ENCODE measurements around the gene ZNF469.
"Not testable (repeated sequence)": the region's sequence is repeated elsewhere in the genome, so short reads cannot be mapped to it uniquely, and the experiment has no call there.

Gene ZNF469

DNA sequence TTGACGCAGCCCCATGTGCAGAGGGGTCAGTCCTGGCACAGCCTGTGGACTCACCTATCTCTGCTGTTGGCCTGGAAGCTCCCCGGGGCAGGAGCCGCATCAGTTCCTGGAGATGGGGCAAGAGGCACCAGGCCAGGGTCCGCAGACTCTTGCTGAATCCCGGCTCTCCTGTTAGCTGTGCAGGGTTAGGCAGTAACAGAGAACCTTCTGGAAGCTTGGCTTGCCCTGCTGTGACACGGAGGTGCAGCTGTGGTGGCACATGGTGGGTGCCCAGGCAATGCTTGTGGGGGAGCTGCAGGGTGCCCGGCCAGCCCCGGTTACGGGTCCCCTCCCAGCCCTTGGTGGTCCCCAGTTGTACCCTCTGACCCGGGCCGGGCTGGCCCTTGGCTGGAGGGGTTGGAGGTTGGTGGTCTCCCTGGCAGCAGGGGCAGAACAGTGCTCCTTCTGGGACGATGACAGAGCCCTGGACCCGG is 26.0 kb upstream of the ZNF469 start:
- Mint-ChIP-seq H3K36me3 (ENCODE audit: low read depth) (no peaks in the 10 kb centered on the region), H3K4me3 (no peak overlapping the region), H3K27me3 (ENCODE audit: low read depth) (no peaks in the 10 kb centered on the region), H3K9me3 (peaks cover 4% of the 10 kb centered on the region), H3K27ac (no peak overlapping the region), H3K4me1 (no peaks in the 10 kb centered on the region)
- TF ChIP-seq, protein P1, sequence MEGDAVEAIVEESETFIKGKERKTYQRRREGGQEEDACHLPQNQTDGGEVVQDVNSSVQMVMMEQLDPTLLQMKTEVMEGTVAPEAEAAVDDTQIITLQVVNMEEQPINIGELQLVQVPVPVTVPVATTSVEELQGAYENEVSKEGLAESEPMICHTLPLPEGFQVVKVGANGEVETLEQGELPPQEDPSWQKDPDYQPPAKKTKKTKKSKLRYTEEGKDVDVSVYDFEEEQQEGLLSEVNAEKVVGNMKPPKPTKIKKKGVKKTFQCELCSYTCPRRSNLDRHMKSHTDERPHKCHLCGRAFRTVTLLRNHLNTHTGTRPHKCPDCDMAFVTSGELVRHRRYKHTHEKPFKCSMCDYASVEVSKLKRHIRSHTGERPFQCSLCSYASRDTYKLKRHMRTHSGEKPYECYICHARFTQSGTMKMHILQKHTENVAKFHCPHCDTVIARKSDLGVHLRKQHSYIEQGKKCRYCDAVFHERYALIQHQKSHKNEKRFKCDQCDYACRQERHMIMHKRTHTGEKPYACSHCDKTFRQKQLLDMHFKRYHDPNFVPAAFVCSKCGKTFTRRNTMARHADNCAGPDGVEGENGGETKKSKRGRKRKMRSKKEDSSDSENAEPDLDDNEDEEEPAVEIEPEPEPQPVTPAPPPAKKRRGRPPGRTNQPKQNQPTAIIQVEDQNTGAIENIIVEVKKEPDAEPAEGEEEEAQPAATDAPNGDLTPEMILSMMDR (IDR thresholded peaks at IDR 0.05; ENCODE audit: unreplicated experiment in 3 of 3), result no peak

DNA sequence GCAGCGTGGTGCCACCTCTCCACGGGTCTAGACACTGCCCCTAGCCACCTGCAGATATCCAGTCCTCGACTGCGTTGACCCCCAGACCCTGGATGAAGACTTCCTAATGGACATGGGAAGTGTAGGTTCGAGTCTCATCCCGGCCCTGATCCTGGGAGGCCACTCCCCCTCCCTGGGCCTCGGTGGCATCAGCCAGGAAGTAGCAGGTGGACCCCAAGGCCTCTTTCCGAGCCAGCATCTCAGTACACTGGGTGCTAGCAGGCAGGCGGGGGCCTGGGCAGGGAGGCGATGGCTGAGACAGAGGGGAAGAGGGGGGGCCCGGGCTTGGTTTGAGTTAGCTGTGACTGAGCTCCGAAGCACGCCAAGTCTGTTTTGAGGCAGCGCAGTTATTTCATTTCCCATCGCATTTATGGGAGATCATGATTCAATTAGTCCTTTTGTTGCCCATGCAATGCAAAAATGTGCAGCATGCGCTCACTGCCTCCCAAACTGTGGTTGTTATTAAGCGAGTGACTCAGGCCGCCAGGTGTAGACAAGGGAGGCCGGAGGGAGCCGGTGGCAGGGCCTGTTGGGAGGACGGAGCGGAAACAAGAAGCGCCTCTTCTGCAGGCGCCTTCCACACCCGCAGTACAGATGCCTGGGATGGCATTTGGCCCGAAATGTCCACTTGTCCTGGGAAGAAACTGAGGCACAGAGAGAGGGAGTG is 25.3 kb upstream of the ZNF469 start:
- Mint-ChIP-seq H3K36me3 (ENCODE audit: low read depth) (no peaks in the 10 kb centered on the region), H3K4me3 (no peak overlapping the region), H3K27ac (no peak overlapping the region), H3K27me3 (ENCODE audit: low read depth) (peaks cover 2% of the 10 kb centered on the region), H3K4me1 (no peaks in the 10 kb centered on the region), H3K9me3 (peaks cover 8% of the 10 kb centered on the region)
- TF ChIP-seq, protein P1 (IDR thresholded peaks at IDR 0.05; ENCODE audit: unreplicated experiment in 3 of 3), result no peak

DNA sequence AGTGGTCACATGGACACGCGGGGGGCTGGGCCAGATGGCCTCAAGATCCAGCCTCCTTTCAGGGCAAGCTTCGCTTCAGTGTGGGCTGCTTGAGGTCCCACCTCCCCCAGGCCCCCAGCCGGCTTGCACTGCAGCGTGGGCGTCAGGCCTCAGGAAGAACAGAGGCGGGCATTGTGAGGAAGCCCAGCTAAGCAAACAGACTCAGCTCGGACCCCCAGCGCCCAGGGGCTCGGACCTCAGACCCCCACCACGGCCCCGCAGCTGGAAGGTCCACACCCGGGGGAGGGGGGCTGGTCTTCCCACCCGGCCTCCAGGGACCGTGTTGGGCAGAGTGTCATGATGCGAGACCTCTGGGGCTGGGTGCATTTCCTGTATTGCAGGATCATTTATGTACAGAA is 24.7 kb upstream of the ZNF469 start:
- Mint-ChIP-seq H3K27me3 (ENCODE audit: low read depth) (peaks cover 5% of the 10 kb centered on the region), H3K4me1 (no peaks in the 10 kb centered on the region), H3K9me3 (peaks cover 12% of the 10 kb centered on the region), H3K36me3 (ENCODE audit: low read depth) (no peaks in the 10 kb centered on the region), H3K27ac (no peak overlapping the region), H3K4me3 (no peak overlapping the region)
- TF ChIP-seq, protein P1 (IDR thresholded peaks at IDR 0.05; ENCODE audit: unreplicated experiment in 3 of 3), result no peak

DNA sequence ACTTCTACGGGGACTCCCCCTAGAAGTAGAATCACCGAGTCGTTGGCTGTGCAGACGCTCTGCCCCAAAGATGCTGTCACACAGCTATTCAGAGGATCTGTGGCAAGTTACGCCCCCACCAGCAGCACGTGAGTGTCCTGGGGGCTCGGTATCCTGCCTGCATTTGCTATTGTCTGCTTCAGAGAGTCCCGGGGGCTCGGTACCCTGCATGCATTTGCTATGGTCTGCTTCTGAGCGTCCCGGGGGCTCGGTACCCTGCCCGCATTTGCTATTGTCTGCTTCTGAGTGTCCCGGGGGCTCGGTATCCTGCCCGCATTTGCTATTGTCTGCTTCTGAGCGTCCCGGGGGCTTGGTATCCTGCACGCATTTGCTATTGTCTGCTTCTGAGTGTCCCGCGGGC is 23.8 kb upstream of the ZNF469 start:
- no peaks in the 10 kb centered on the region for H3K36me3 Mint-ChIP-seq (ENCODE audit: low read depth)
- no peak overlapping the region for H3K27ac Mint-ChIP-seq
- TF ChIP-seq, protein P1 (IDR thresholded peaks at IDR 0.05; ENCODE audit: unreplicated experiment in 3 of 3), result no peak
- H3K27me3 Mint-ChIP-seq (ENCODE audit: low read depth), result peaks cover 5% of the 10 kb centered on the region
- no peaks in the 10 kb centered on the region for H3K4me1 Mint-ChIP-seq
- H3K4me3 Mint-ChIP-seq, result no peak overlapping the region
- H3K9me3 Mint-ChIP-seq, result peaks cover 19% of the 10 kb centered on the region

DNA sequence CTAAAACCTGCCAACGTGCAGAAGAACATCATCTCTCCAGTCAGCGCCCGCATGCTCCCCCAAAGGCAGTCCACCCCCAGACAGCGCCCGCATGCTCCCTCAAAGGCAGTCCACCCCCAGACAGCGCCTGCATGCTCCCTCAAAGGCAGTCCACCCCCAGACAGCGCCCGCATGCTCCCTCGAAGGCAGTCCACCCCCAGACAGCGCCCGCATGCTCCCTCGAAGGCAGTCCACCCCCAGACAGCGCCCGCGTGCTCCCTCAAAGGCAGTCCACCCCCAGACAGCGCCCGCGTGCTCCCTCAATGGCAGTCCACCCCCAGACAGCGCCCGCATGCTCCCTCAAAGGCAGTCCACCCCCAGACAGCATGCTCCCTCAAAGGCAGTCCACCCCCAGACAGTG is 22.4 kb upstream of the ZNF469 start:
- not testable (repeated sequence) for H3K27me3 Mint-ChIP-seq (ENCODE audit: low read depth); H3K4me1 Mint-ChIP-seq; H3K4me3 Mint-ChIP-seq; H3K27ac Mint-ChIP-seq; H3K36me3 Mint-ChIP-seq (ENCODE audit: low read depth)
- H3K9me3 Mint-ChIP-seq, result peaks cover 20% of the 10 kb centered on the region

DNA sequence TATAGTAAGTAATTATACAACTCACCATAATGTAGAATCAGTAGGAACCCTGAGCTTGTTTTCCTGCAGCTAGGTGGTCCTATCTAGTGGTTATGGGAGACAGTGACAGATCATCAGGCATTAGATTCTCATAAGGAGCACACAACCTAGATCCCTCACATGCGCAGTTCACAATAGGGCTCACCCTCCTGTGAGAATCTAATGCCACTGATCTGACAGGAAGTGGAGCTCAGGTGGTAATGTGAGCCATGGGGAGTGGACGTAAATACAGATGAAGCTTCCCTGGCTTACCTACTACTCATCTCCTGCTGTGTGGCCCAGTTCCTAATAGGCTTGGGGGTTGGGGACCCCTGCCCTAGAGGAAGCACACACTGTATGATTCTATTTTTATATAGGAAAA is 21.8 kb upstream of the ZNF469 start:
- Mint-ChIP-seq H3K27me3 (ENCODE audit: low read depth) (peaks cover 5% of the 10 kb centered on the region), H3K36me3 (ENCODE audit: low read depth) (no peaks in the 10 kb centered on the region), H3K27ac (no peak overlapping the region), H3K4me1 (no peaks in the 10 kb centered on the region), H3K9me3 (peaks cover 20% of the 10 kb centered on the region), H3K4me3 (no peak overlapping the region)
- TF ChIP-seq, protein P1 (IDR thresholded peaks at IDR 0.05; ENCODE audit: unreplicated experiment in 3 of 3), result no peak
